Panc1 (cell line): ENCODE measurements around the gene GPRC5C. TPM values are rescaled to one million over a fixed set of nuclear protein-coding genes. Genes with fewer than 3 reads are reported as not detected.
"Not testable (repeated sequence)": the region's sequence is repeated elsewhere in the genome, so short reads cannot be mapped to it uniquely, and the experiment has no call there.

ENCODE experiments used
- ATAC-seq: fragments of 200-7000 bp; cut with Tn5 transposase; 2 replicates; pipeline ENCODE4 v1.9.1; 2020; ENCODE audit warnings: mild to moderate bottlenecking, moderate library complexity
- BruUV-seq: library from RNA; stranded (reverse); fragments of 400-500 nt; replicated peaks from 2 replicates; lab custom pipeline; 2021; lab: Mats Ljungman, UMichigan
- CTCF ChIA-PET: fragments of 300-600 bp; sonication (Branson Sonifier 250); formaldehyde crosslinking; loops from one replicate; lab custom pipeline; 2022; ENCODE audit warnings: antibody characterized with exemption; lab: Charles Lee
- POLR2A ChIA-PET: fragments of 300-600 bp; sonication (Branson Sonifier 250); formaldehyde crosslinking; loops from one replicate; lab custom pipeline; 2022; ENCODE audit warnings: antibody characterized with exemption; lab: Charles Lee
- DNase-seq: peaks from one replicate; pipeline ENCODE4 v3.0.0-alpha.2; 2010; ENCODE audit warnings: low read depth, low spot score
- H3K27ac ChIP-seq: 2 replicates; pipeline ENCODE4 v1.5.1; 2011; ENCODE audit warnings: mild to moderate bottlenecking, low read length, inconsistent platforms
- H3K27me3 ChIP-seq: fragments of 200-500 bp; sonication (Bioruptor generic); 2 replicates; pipeline ENCODE4 v1.6.0; 2014; ENCODE audit warnings: low read length, inconsistent platforms; ENCODE audit not compliant: control insufficient read depth, insufficient read depth
- H3K36me3 ChIP-seq: fragments of 200-500 bp; sonication (Bioruptor generic); 2 replicates; pipeline ENCODE4 v1.5.1; 2014; ENCODE audit warnings: inconsistent platforms, mild to moderate bottlenecking, low read length, moderate library complexity; ENCODE audit not compliant: control insufficient read depth, insufficient read depth
- H3K4me1 ChIP-seq: 2 replicates; pipeline ENCODE4 v1.5.1; 2011; ENCODE audit warnings: inconsistent platforms, mild to moderate bottlenecking, low read length, moderate library complexity; ENCODE audit not compliant: control insufficient read depth, insufficient read depth
- H3K4me3 ChIP-seq, 2 experiments: 2 replicates each; pipeline ENCODE4 v1.5.1; 2011 to 2012; ENCODE audit warnings: low read depth in 2 of 2, low read length in 2 of 2, mild to moderate bottlenecking in 2 of 2, inconsistent platforms in 1 of 2, moderate library complexity in 1 of 2
- H3K9me3 ChIP-seq: fragments of 200-500 bp; sonication (Bioruptor generic); 2 replicates; pipeline ENCODE4 v1.5.1; 2014; ENCODE audit warnings: low read depth, mild to moderate bottlenecking, inconsistent platforms, low read length, moderate library complexity; ENCODE audit not compliant: control insufficient read depth, insufficient read depth
- POLR2AphosphoS5 ChIP-seq: IDR thresholded peaks from 2 replicates; pipeline ENCODE4 v1.6.1; 2012; ENCODE audit warnings: mild to moderate bottlenecking, low read depth, low read length, moderate library complexity
- REST ChIP-seq, 2 experiments: IDR thresholded peaks; 2 replicates each; pipeline ENCODE4 v1.6.1; 2011 to 2012; ENCODE audit warnings: low read depth in 2 of 2, control low read depth in 1 of 2, low read length in 1 of 2, mild to moderate bottlenecking in 1 of 2, moderate library complexity in 1 of 2; ENCODE audit not compliant: insufficient read depth in 1 of 2
- SIN3A ChIP-seq: IDR thresholded peaks from 2 replicates; pipeline ENCODE4 v1.6.1; 2012; ENCODE audit warnings: low read depth, mild to moderate bottlenecking, low read length, moderate library complexity, borderline replicate concordance; ENCODE audit not compliant: insufficient read depth
- TCF7L2 ChIP-seq: IDR thresholded peaks from 2 replicates; pipeline ENCODE4 v1.6.1; 2011; ENCODE audit warnings: mild to moderate bottlenecking, low read depth, low read length, inconsistent platforms
- in situ Hi-C: cut with HindIII; loops from 2 replicates; pipeline ENCODE4 v1.10.0; 2016; ENCODE audit warnings: low sequenced_read_pairs, low pct_unique_long_range_greater_than_20kb
- intact Hi-C: fragments of 100-400 bp; cut with micrococcal nuclease; formaldehyde crosslinking; loops from one replicate; pipeline ENCODE4 v1.10.0; 2022; ENCODE audit not compliant: unreplicated experiment
- total RNA-seq: library from RNA; stranded (reverse); gene quantifications from one replicate; pipeline ENCODE4 v1.2.1, GENCODE V29; 2021; ENCODE audit not compliant: unreplicated experiment
- TF ChIP-seq, protein P1 (sequence below): fragments of 450-650 bp; IDR thresholded peaks from 2 replicates; pipeline ENCODE4 v1.5.1; 2017; ENCODE audit warnings: mild to moderate bottlenecking

The GPRC5C gene
- total RNA-seq, 1 experiment from 2014 or later, result 57.1 TPM

GRCh38 chr17:74485841-74486240, 54.0 kb downstream of the GPRC5C start:
- Histone ChIP-seq H3K4me1 (no peaks in the 10 kb centered on the region), H3K27me3 (no peaks in the 10 kb centered on the region; the same call in none of the 2 replicates), H3K27ac (no peak overlapping the region), H3K9me3 (no peaks in the 10 kb centered on the region), H3K4me3 (no peak overlapping the region), H3K36me3 (no peaks in the 10 kb centered on the region)
- DNase-seq (no peak), ATAC-seq (no peak)
- in situ Hi-C loops (no loop called here), intact Hi-C loops (no loop called here)
- POLR2A ChIA-PET, result no interaction called here
- no peak for TF ChIP-seq REST (IDR thresholded peaks at IDR 0.05; ENCODE audit: insufficient read depth in 1 of 2, low read depth in 2 of 2, low read length in 1 of 2)
- TF ChIP-seq, protein P1, sequence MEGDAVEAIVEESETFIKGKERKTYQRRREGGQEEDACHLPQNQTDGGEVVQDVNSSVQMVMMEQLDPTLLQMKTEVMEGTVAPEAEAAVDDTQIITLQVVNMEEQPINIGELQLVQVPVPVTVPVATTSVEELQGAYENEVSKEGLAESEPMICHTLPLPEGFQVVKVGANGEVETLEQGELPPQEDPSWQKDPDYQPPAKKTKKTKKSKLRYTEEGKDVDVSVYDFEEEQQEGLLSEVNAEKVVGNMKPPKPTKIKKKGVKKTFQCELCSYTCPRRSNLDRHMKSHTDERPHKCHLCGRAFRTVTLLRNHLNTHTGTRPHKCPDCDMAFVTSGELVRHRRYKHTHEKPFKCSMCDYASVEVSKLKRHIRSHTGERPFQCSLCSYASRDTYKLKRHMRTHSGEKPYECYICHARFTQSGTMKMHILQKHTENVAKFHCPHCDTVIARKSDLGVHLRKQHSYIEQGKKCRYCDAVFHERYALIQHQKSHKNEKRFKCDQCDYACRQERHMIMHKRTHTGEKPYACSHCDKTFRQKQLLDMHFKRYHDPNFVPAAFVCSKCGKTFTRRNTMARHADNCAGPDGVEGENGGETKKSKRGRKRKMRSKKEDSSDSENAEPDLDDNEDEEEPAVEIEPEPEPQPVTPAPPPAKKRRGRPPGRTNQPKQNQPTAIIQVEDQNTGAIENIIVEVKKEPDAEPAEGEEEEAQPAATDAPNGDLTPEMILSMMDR, result no peak
- TF ChIP-seq TCF7L2, result no peak
- TF ChIP-seq POLR2AphosphoS5, result no peak
- no peak for TF ChIP-seq SIN3A
- no TSS peak for BruUV-seq
- CTCF ChIA-PET, result no interaction called here

DNA sequence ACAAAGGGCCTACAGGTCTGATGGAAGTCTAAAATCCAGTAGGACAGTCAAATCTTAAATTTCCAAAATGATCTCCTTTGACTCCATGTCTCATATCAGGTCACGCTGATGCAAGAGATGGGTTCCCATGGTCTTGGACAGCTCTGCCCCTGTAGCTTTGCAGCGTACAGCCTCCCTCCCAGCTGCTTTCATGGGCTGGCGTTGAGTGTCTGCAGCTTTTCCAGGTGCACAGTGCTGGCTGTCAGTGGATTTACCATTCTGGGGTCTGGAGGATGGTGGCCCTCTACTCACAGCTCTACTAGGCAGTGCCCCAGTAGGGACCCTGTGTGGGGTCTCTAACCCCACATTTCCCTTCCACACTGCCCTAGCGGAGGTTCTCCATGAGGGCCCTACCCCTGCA, 56.4 kb downstream of the GPRC5C start:
- H3K9me3 ChIP-seq, H3K27me3 ChIP-seq, DNase-seq, BruUV-seq, ATAC-seq, in situ Hi-C loops, H3K27ac ChIP-seq, POLR2A ChIA-PET, H3K4me3 ChIP-seq, H3K4me1 ChIP-seq, intact Hi-C loops, H3K36me3 ChIP-seq: not testable (repeated sequence)
- CTCF ChIA-PET, result interaction anchor here (0.9 to 1.5 kb wide), 2 partner anchors 109 kb away, joined by 3 to 5 read pairs; no protein-coding TSS in a partner anchor

DNA sequence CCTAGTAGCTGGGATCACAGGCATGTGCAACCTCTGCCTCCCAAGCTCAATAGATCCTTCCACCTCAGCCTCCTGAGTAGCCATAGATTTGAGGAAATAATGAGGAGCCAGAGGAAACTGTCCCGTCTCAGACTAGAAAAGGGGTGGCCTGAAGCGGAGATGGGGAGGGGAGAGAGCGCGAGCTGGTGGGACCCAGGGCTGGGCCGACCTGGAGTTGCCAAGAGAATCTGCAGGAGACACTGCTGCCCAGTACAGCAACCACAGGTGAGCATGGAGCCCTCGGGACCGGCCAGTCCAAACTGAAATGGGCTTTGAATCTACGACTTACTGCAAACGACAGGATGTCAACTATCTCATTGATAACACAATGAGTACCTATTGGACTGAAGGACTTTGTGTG, 58.8 kb downstream of the GPRC5C start:
- in situ Hi-C loops (no loop called here), intact Hi-C loops (no loop called here)

More for the DNA sequence above, 58.8 kb downstream of the GPRC5C start:
- Histone ChIP-seq H3K36me3 (no peaks in the 10 kb centered on the region), H3K27ac (no peak overlapping the region), H3K4me1 (no peaks in the 10 kb centered on the region), H3K4me3 (no peak overlapping the region), H3K9me3 (no peaks in the 10 kb centered on the region), H3K27me3 (no peaks in the 10 kb centered on the region; the same call in 1 of the 2 replicates)
- ATAC-seq (no peak), DNase-seq (no peak)
- TF ChIP-seq POLR2AphosphoS5 (no peak), SIN3A (no peak), REST (IDR thresholded peaks at IDR 0.05; ENCODE audit: insufficient read depth in 1 of 2, low read depth in 2 of 2, low read length in 1 of 2) (no peak), TCF7L2 (no peak)
- TF ChIP-seq, protein P1, result no peak
- BruUV-seq, result no TSS peak
- ChIA-PET CTCF (interaction anchor here (1.2 kb wide), 1 partner anchor 123 kb away, joined by 4 read pairs; no protein-coding TSS in a partner anchor), POLR2A (no interaction called here)
